ENCODE results near the gene SSNA1.

Gene SSNA1

GRCh38 chr9:137168904-137169856 is 19.3 kb upstream of the SSNA1 start:
- no peak for DNase-seq

- DNase-seq: no peak
Measured at GRCh38 chr9:137169896-137170358, 18.5 kb upstream of the SSNA1 start, which contains the start of gene LRRC26. TSS of gene LRRC26 (minus strand) at chr9:137170051. CDS start at chr9:137169943, 108 bp downstream.

GRCh38 chr9:137170486-137171148 is 17.9 kb upstream of the SSNA1 start:
- no peak for DNase-seq

- DNase-seq: no peak
Measured at GRCh38 chr9:137171149-137171900, 17.2 kb upstream of the SSNA1 start.

- no peak for DNase-seq
Measured at GRCh38 chr9:137172901-137173795, 15.3 kb upstream of the SSNA1 start.

GRCh38 chr9:137173796-137174664 is 14.4 kb upstream of the SSNA1 start:
- DNase-seq: no peak

- no peak for DNase-seq
Measured at GRCh38 chr9:137174722-137175293, 13.7 kb upstream of the SSNA1 start.

GRCh38 chr9:137175345-137175961 is 13.0 kb upstream of the SSNA1 start:
- no peak for DNase-seq

GRCh38 chr9:137176302-137177182 is 11.9 kb upstream of the SSNA1 start:
- DNase-seq: no peak

GRCh38 chr9:137178201-137178938 is 10.1 kb upstream of the SSNA1 start:
- no peak for DNase-seq

- no peak for DNase-seq
Measured at GRCh38 chr9:137178939-137179630, 9.4 kb upstream of the SSNA1 start.

GRCh38 chr9:137179761-137180160 is 8.7 kb upstream of the SSNA1 start:
- DNase-seq: no peak

GRCh38 chr9:137180491-137180890 is 8.0 kb upstream of the SSNA1 start:
- no peak for DNase-seq

GRCh38 chr9:137181680-137182079 is 6.8 kb upstream of the SSNA1 start:
- no peak for DNase-seq

- no peak for DNase-seq
Measured at GRCh38 chr9:137182836-137183235, 5.6 kb upstream of the SSNA1 start.

- no peak for DNase-seq
Measured at GRCh38 chr9:137183980-137184595, 4.4 kb upstream of the SSNA1 start.

All from midbrain (tissue), 1 donor.